AG04450 (cell line): ENCODE measurements around the gene FBN2. TPM values are rescaled to one million over a fixed set of nuclear protein-coding genes. Genes with fewer than 3 reads are reported as not detected.
"Not testable (repeated sequence)": the region's sequence is repeated elsewhere in the genome, so short reads cannot be mapped to it uniquely, and the experiment has no call there.

Experiments used
- CTCF ChIA-PET: fragments of 300-600, 350-600 bp; formaldehyde crosslinking; extraction: SDS; loops from one replicate; lab custom pipeline; 2022; ENCODE audit warnings: antibody characterized with exemption, inconsistent platforms; lab: Charles Lee
- POLR2A ChIA-PET: fragments of 350-600 bp; formaldehyde crosslinking; extraction: SDS; loops from one replicate; lab custom pipeline; 2021; ENCODE audit warnings: antibody characterized with exemption, inconsistent platforms; lab: Yijun Ruan, JAX
- DNase-seq: peaks from one replicate; pipeline ENCODE4 v3.0.0-alpha.2; 2011; ENCODE audit warnings: low read depth, low spot score
- H3K27ac ChIP-seq: one replicate; pipeline ENCODE4 v1.5.1; 2012; ENCODE audit warnings: low read depth, low read length, control low read depth
- H3K27me3 ChIP-seq: one replicate; pipeline ENCODE4 v1.6.0; 2012; ENCODE audit warnings: low read length; ENCODE audit not compliant: control insufficient read depth, insufficient read depth
- H3K4me3 ChIP-seq: 2 replicates; pipeline ENCODE4 v1.5.1; 2011; ENCODE audit warnings: mild to moderate bottlenecking, low read depth, low read length, control low read depth
- H3K9me3 ChIP-seq: 2 replicates; pipeline ENCODE4 v1.5.1; 2012; ENCODE audit warnings: low read length; ENCODE audit not compliant: control insufficient read depth, insufficient read depth
- polyA plus RNA-seq: library from polyadenylated mRNA; depleted of rRNA; stranded (reverse); fragments of >200 nt; gene quantifications from 2 replicates; pipeline ENCODE4 v1.2.3, GENCODE V29; 2011
- TF ChIP-seq, protein P1 (sequence below): IDR thresholded peaks from 2 replicates; pipeline ENCODE4 v1.5.1; 2011; ENCODE audit warnings: low read depth, low read length, control low read depth, inconsistent platforms

Gene FBN2
- polyA plus RNA-seq, 1 experiment = 46.5 TPM

DNA sequence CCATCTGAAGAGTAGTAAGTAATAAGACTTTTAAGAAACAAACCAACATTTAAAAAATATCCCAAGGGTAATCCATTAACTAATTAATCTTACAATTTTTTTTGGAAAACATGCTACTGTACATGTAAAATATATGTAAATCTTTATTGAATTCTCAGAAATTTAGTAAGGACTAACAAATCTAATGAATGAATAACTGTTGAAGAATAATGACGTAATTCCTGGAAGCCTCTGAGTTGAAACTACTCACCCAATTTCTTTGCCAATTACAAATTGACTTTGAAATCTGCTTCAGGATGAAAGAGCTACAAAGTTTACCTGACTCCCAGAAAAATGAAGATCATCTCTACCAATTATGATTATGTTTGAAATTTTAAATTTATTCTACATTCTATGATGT, 21.1 kb downstream of the FBN2 start:
- no peaks in the 10 kb centered on the region for H3K27me3 ChIP-seq
- no peak for DNase-seq
- H3K4me3 ChIP-seq = no peak overlapping the region
- TF ChIP-seq, protein P1, sequence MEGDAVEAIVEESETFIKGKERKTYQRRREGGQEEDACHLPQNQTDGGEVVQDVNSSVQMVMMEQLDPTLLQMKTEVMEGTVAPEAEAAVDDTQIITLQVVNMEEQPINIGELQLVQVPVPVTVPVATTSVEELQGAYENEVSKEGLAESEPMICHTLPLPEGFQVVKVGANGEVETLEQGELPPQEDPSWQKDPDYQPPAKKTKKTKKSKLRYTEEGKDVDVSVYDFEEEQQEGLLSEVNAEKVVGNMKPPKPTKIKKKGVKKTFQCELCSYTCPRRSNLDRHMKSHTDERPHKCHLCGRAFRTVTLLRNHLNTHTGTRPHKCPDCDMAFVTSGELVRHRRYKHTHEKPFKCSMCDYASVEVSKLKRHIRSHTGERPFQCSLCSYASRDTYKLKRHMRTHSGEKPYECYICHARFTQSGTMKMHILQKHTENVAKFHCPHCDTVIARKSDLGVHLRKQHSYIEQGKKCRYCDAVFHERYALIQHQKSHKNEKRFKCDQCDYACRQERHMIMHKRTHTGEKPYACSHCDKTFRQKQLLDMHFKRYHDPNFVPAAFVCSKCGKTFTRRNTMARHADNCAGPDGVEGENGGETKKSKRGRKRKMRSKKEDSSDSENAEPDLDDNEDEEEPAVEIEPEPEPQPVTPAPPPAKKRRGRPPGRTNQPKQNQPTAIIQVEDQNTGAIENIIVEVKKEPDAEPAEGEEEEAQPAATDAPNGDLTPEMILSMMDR = no peak
- POLR2A ChIA-PET = no interaction called here
- CTCF ChIA-PET = interaction anchor here (2.5 kb wide), 1 partner anchor 157 kb away, joined by 8 read pairs; no protein-coding TSS in a partner anchor
- H3K9me3 ChIP-seq = no peaks in the 10 kb centered on the region
- no peak overlapping the region for H3K27ac ChIP-seq

DNA sequence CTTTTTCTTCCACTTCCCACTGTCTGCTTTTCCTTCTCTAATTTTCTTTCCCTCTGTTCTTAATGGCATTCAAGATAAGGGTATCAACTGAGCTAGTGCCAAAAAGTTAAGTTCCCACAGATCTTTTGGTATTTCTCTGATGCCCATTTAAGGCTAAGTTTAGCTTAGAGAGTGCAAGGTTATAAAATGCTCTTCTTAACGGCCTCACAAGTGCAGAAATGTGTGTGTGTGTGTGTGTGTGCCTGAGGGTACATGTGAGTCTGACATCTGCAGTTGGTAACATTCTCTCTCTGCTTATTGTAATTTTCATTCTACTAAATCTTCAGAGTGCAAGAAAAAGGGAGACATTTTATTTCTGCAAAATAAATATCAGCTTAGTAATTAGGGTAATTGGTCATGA, 24.2 kb downstream of the FBN2 start:
- ChIA-PET CTCF (interaction anchor here (1.2 to 1.3 kb wide), 2 partner anchors 15 to 162 kb away, joined by 3 read pairs; no protein-coding TSS in a partner anchor), POLR2A (interaction anchor here (0.7 kb wide), 1 partner anchor 195 kb away, joined by 3 read pairs; no protein-coding TSS in a partner anchor)
- H3K27ac ChIP-seq = no peak overlapping the region
- TF ChIP-seq, protein P1 = no peak
- no peak for DNase-seq
- H3K27me3 ChIP-seq = no peaks in the 10 kb centered on the region
- H3K4me3 ChIP-seq = no peak overlapping the region
- no peaks in the 10 kb centered on the region for H3K9me3 ChIP-seq

- Histone ChIP-seq H3K27ac (no peak overlapping the region), H3K27me3 (no peaks in the 10 kb centered on the region), H3K4me3 (no peak overlapping the region), H3K9me3 (no peaks in the 10 kb centered on the region)
- ChIA-PET CTCF (interaction anchor here (0.6 kb wide), 1 partner anchor 286 kb away, joined by 4 read pairs; no protein-coding TSS in a partner anchor), POLR2A (no interaction called here)
- DNase-seq = no peak
- TF ChIP-seq, protein P1 = no peak
Measured at GRCh38 chr5:128512894-128513293, 25.2 kb downstream of the FBN2 start.

GRCh38 chr5:128506643-128507042, 31.4 kb downstream of the FBN2 start:
- no peaks in the 10 kb centered on the region for H3K9me3 ChIP-seq
- ChIA-PET POLR2A (no interaction called here), CTCF (no interaction called here)
- no peak overlapping the region for H3K27ac ChIP-seq
- no peaks in the 10 kb centered on the region for H3K27me3 ChIP-seq
- no peak overlapping the region for H3K4me3 ChIP-seq
- TF ChIP-seq, protein P1 = no peak
- no peak for DNase-seq

DNA sequence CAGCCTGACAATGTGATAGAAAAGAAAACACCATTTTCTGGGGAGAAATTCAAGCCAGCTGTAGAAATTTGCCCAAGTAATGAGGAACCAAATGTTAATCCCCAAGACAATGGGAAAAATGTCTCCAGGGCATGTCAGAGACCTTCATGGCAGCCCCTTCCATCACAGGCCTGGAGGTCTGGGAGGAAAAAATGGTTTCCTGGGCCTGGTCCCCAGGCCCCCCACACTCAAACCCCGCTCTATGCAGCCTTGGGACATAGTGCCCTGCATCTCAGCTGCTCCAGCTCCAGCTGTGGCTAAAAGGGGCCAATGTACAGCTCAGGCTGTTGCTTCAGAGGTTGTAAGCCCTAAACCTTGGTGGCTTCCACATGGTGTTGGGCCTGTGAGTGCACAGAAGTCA, 34.3 kb downstream of the FBN2 start:
- DNase-seq, H3K4me3 ChIP-seq, H3K9me3 ChIP-seq, H3K27ac ChIP-seq, H3K27me3 ChIP-seq, POLR2A ChIA-PET: not testable (repeated sequence)
- CTCF ChIA-PET = interaction anchor here (1.2 kb wide), 1 partner anchor 172 kb away, joined by 3 read pairs; no protein-coding TSS in a partner anchor
